Activated CD4-positive, alpha-beta T cell treated with anti-CD3 and anti-CD28 coated beads for 48 hours (primary cell): ENCODE results near the gene TMPRSS13.
A peak's percentile ranks its signal among the peaks of the same experiment; 100 is the strongest.
"Not testable (repeated sequence)": the region's sequence is repeated elsewhere in the genome, so short reads cannot be mapped to it uniquely, and the experiment has no call there.

ENCODE experiments used
- DNase-seq: peaks from one replicate; pipeline ENCODE4 v3.0.0-alpha.2; 2020

The TMPRSS13 gene

GRCh38 chr11:117950301-117950700 lies 21.1 kb upstream of the TMPRSS13 start:
- DNase-seq: peak; percentile 71

- no peak for DNase-seq
These were observed 19.9 kb upstream of the TMPRSS13 start for GRCh38 chr11:117949062-117949461.

- not testable (repeated sequence) for DNase-seq
These were observed 19.3 kb upstream of the TMPRSS13 start for GRCh38 chr11:117948466-117948865.

- DNase-seq: not testable (repeated sequence)
These were observed 18.5 kb upstream of the TMPRSS13 start for GRCh38 chr11:117947751-117948150.

- peak; percentile 93 for DNase-seq
These were observed 17.8 kb upstream of the TMPRSS13 start for GRCh38 chr11:117946842-117947526.

GRCh38 chr11:117946156-117946841 lies 17.1 kb upstream of the TMPRSS13 start:
- DNase-seq: no peak

GRCh38 chr11:117945047-117945810 lies 16.0 kb upstream of the TMPRSS13 start:
- no peak for DNase-seq

GRCh38 chr11:117944554-117944953 lies 15.4 kb upstream of the TMPRSS13 start:
- DNase-seq: no peak

- DNase-seq: no peak
These were observed 12.9 kb upstream of the TMPRSS13 start for GRCh38 chr11:117941976-117942654.

- no peak for DNase-seq
These were observed 12.0 kb upstream of the TMPRSS13 start for GRCh38 chr11:117941163-117941707.

- no peak for DNase-seq
These were observed 11.5 kb upstream of the TMPRSS13 start for GRCh38 chr11:117940736-117941135.

- no peak for DNase-seq
These were observed 7.8 kb upstream of the TMPRSS13 start for GRCh38 chr11:117936973-117937372.

- peak; percentile 38 for DNase-seq
These were observed 5.5 kb upstream of the TMPRSS13 start for GRCh38 chr11:117934526-117935307.

- no peak for DNase-seq
These were observed 4.7 kb upstream of the TMPRSS13 start for GRCh38 chr11:117933930-117934329.

GRCh38 chr11:117933475-117933874 lies 4.3 kb upstream of the TMPRSS13 start:
- DNase-seq: no peak

GRCh38 chr11:117932947-117933346 lies 3.7 kb upstream of the TMPRSS13 start:
- DNase-seq: no peak

GRCh38 chr11:117932426-117932825 lies 3.2 kb upstream of the TMPRSS13 start:
- no peak for DNase-seq

GRCh38 chr11:117931971-117932370 lies 2.8 kb upstream of the TMPRSS13 start:
- DNase-seq: peak; percentile 85

- no peak for DNase-seq
These were observed 2.2 kb upstream of the TMPRSS13 start for GRCh38 chr11:117931331-117931950.

- peak; percentile 32 for DNase-seq
These were observed 1.6 kb upstream of the TMPRSS13 start for GRCh38 chr11:117930668-117931330.
